Measurements from ENCODE around the gene HMCES. TPM values are rescaled to one million over a fixed set of nuclear protein-coding genes. Genes with fewer than 3 reads are reported as not detected.
"Not testable (repeated sequence)": the region's sequence is repeated elsewhere in the genome, so short reads cannot be mapped to it uniquely, and the experiment has no call there.

Gene HMCES
- polyA plus RNA-seq, 3 donors from 2014 or later: 58.6 to 111 (median 78.1) TPM

GRCh38 chr3:129323651-129324294 is 45.1 kb downstream of the HMCES start:
- no peaks in the 10 kb centered on the region for H3K4me1 Mint-ChIP-seq
- no peak overlapping the region for H3K27ac Mint-ChIP-seq

DNA sequence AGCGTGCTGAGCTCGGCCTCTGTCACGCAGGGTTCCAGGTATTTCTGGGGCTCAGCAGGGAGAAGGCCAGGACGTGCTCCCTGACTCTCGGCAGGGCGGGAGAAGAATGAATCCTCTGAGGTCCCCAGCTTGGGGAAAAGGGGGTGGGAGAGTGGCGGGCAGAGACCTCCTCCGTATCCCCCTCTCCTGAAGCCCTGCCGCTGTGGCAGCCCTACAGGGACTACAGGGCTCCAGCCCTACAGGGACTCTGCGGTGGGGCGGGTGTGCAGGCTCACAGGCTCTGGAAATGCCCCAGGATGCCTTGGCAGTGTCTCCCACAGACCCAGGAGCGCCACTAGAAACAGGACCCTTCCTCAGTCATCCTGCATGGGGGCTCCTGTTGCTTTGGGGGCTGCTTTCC is 46.2 kb downstream of the HMCES start:
- Mint-ChIP-seq H3K27ac (no peak overlapping the region), H3K4me3 (no peak overlapping the region), H3K36me3 (no peaks in the 10 kb centered on the region), H3K9me3 (no peaks in the 10 kb centered on the region), H3K27me3 (ENCODE audit: low read depth in 3 of 3) (no peaks in the 10 kb centered on the region), H3K4me1 (no peaks in the 10 kb centered on the region)
- DNase-seq: no peak

More at GRCh38 chr3:129323651-129324294, 45.1 kb downstream of the HMCES start:
- Mint-ChIP-seq H3K36me3 (no peaks in the 10 kb centered on the region), H3K27me3 (ENCODE audit: low read depth in 3 of 3) (no peaks in the 10 kb centered on the region), H3K4me3 (no peak overlapping the region), H3K9me3 (no peaks in the 10 kb centered on the region)
- DNase-seq: no peak

- Mint-ChIP-seq H3K4me3 (no peak overlapping the region), H3K9me3 (no peaks in the 10 kb centered on the region), H3K27ac (no peak overlapping the region), H3K4me1 (no peaks in the 10 kb centered on the region), H3K36me3 (no peaks in the 10 kb centered on the region), H3K27me3 (ENCODE audit: low read depth in 3 of 3) (no peaks in the 10 kb centered on the region)
- no peak for DNase-seq
Observed at GRCh38 chr3:129325383-129325782, 46.7 kb downstream of the HMCES start.

- DNase-seq: no peak
- H3K9me3 Mint-ChIP-seq: no peaks in the 10 kb centered on the region
- H3K36me3 Mint-ChIP-seq: no peaks in the 10 kb centered on the region
- peaks cover 0 to 1% (median 0%) of the 10 kb centered on the region in 3 donors for H3K27me3 Mint-ChIP-seq (ENCODE audit: low read depth in 3 of 3)
- H3K4me3 Mint-ChIP-seq: no peak overlapping the region
- H3K27ac Mint-ChIP-seq: no peak overlapping the region
- no peaks in the 10 kb centered on the region for H3K4me1 Mint-ChIP-seq
Observed at GRCh38 chr3:129326138-129326537, 47.5 kb downstream of the HMCES start.

- no peaks in the 10 kb centered on the region for H3K4me1 Mint-ChIP-seq
- H3K36me3 Mint-ChIP-seq: no peaks in the 10 kb centered on the region
- DNase-seq: no peak
- H3K27me3 Mint-ChIP-seq (ENCODE audit: low read depth in 3 of 3): peaks cover 0 to 1% (median 1%) of the 10 kb centered on the region in 3 donors
- no peak overlapping the region for H3K27ac Mint-ChIP-seq
- H3K9me3 Mint-ChIP-seq: no peaks in the 10 kb centered on the region
- no peak overlapping the region for H3K4me3 Mint-ChIP-seq
Observed at GRCh38 chr3:129326595-129326994, 47.9 kb downstream of the HMCES start.

DNA sequence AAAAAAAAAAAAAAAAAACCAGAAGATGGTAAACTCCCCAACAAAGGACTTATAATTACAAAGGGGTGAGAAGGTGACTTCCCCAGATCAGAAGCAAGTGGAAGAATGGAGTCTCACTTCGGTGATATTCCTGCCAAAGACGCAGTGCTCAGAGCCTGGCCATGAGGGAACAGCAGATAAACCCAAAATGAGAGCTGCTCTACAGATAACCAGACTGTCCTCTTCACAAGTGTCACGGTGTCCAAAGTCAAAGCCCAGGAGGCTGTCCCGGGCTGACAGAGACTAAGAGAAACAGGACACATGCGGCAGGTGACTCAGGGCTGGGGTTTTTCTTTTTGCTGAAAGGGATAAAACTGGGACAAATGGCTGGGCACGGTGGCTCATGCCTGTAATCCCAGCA is 48.8 kb downstream of the HMCES start:
- peaks cover 1 to 2% (median 2%) of the 10 kb centered on the region in 3 donors for H3K27me3 Mint-ChIP-seq (ENCODE audit: low read depth in 3 of 3)
- no peak for DNase-seq
- H3K27ac Mint-ChIP-seq: no peak overlapping the region
- H3K36me3 Mint-ChIP-seq: no peaks in the 10 kb centered on the region
- H3K4me3 Mint-ChIP-seq: no peak overlapping the region
- H3K9me3 Mint-ChIP-seq: no peaks in the 10 kb centered on the region
- no peaks in the 10 kb centered on the region for H3K4me1 Mint-ChIP-seq

- Mint-ChIP-seq H3K4me1 (no peaks in the 10 kb centered on the region), H3K4me3 (no peak overlapping the region), H3K27ac (peak overlapping the region in 1 of 6 donors; percentile 61), H3K36me3 (no peaks in the 10 kb centered on the region), H3K27me3 (ENCODE audit: low read depth in 3 of 3) (peaks cover 1 to 4% (median 2%) of the 10 kb centered on the region in 3 donors), H3K9me3 (no peaks in the 10 kb centered on the region)
- DNase-seq: no peak
Observed at GRCh38 chr3:129329858-129330257, 51.2 kb downstream of the HMCES start.

DNA sequence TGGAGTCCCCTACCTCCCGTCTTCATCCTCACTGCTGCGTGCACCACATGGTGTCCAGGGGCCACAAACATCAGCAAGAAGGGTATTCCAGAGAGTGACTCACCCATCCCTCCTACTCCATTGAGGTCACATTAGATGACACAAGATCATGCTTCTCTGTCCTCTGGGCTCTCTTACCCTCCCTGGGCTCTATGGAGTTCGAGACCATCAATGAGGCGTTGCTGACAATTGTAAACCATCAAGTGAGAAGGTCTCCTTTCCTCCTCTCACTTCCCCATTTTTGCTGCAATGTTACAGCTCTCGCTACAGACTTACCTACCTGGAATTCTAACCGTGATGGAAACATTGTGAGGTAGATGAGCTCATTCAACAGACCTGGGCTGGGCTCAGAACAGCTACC is 51.7 kb downstream of the HMCES start:
- Mint-ChIP-seq H3K27me3 (ENCODE audit: low read depth in 3 of 3) (peaks cover 1 to 4% (median 2%) of the 10 kb centered on the region in 3 donors), H3K36me3 (no peaks in the 10 kb centered on the region), H3K4me1 (no peaks in the 10 kb centered on the region), H3K4me3 (no peak overlapping the region), H3K9me3 (no peaks in the 10 kb centered on the region), H3K27ac (peak overlapping the region in 1 of 6 donors; percentile 61)
- DNase-seq: no peak

DNA sequence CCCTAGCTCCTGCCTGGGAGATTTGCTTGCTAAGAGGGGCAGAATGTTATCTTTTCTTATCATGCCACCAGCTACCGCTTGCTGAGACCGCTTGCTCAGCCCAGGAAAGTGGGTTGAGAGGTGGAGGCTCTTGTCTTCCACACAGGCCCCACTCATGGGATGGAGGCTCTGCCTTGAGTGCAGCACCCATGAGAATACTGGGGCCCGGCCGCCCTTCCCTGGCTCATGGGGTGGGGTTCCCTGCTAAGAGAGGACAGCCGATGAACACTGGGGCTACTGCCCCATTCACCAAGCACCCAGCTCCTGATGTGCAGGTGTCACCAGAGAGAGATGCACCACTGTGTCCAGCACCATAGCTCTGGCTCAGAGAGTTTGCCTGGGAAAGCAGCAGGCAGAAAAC is 55.2 kb downstream of the HMCES start:
- H3K27me3 Mint-ChIP-seq (ENCODE audit: low read depth in 3 of 3): peaks cover 2 to 5% (median 3%) of the 10 kb centered on the region in 3 donors
- H3K9me3 Mint-ChIP-seq: no peaks in the 10 kb centered on the region
- no peak overlapping the region for H3K27ac Mint-ChIP-seq
- no peaks in the 10 kb centered on the region for H3K4me1 Mint-ChIP-seq
- no peaks in the 10 kb centered on the region for H3K36me3 Mint-ChIP-seq
- DNase-seq: no peak
- no peak overlapping the region for H3K4me3 Mint-ChIP-seq

DNA sequence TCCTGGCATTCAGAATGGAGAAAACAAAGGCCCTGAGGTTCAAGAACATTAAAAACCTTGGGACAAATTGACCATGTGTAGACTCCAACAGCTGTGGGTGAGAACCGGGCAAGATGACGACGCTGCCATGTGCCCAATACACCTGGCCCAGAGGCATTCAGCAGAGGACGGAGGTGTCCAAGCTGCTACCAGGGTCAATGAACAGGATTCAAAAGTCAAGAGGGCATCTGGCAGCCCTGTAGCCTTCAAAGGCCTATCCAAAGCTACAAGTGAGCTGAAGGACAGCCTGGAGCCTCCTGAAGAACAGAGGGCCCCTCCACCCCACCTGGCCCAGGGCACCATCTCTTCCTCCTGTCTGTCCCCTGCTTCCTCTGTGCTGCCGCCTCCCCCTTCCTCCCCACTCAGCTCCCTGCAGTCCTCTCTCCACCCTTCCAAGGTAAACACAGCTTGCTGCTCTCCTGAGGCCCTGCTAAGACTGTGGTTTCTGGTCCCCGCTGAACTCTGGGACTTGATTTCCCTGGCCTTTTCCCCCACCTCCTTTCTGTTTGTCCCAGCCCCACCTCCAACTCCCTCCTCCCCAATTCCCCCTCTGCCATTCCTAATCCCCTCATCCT is 57.5 kb downstream of the HMCES start:
- no peaks in the 10 kb centered on the region for H3K36me3 Mint-ChIP-seq
- no peak for DNase-seq
- H3K9me3 Mint-ChIP-seq: no peaks in the 10 kb centered on the region
- H3K27me3 Mint-ChIP-seq (ENCODE audit: low read depth in 3 of 3): peaks cover 1 to 5% (median 2%) of the 10 kb centered on the region in 3 donors
- H3K4me3 Mint-ChIP-seq: no peak overlapping the region
- no peak overlapping the region for H3K27ac Mint-ChIP-seq
- H3K4me1 Mint-ChIP-seq: no peaks in the 10 kb centered on the region

- H3K27ac Mint-ChIP-seq; H3K36me3 Mint-ChIP-seq; H3K9me3 Mint-ChIP-seq; H3K27me3 Mint-ChIP-seq (ENCODE audit: low read depth in 3 of 3); DNase-seq; H3K4me3 Mint-ChIP-seq; H3K4me1 Mint-ChIP-seq: not testable (repeated sequence)
Observed at GRCh38 chr3:129337719-129338118, 59.0 kb downstream of the HMCES start.

DNA sequence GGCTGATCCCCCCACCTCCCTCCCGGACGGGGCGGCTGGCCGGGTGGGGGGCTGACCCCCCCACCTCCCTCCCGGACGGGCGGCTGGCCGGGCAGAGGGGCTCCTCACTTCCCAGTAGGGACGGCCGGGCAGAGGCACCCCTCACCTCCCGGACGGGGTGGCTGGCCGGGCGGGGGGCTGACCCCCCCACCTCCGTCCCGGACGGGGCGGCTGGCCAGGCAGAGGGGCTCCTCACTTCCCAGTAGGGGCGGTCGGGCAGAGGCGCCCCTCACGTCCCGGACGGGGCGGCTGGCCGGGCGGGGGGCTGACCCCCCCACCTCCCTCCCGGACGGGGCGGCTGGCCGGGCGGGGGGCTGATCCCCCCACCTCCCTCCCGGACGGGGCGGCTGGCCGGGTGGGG is 60.5 kb downstream of the HMCES start:
- not testable (repeated sequence) for DNase-seq; H3K36me3 Mint-ChIP-seq; H3K27me3 Mint-ChIP-seq (ENCODE audit: low read depth in 3 of 3); H3K4me1 Mint-ChIP-seq; H3K4me3 Mint-ChIP-seq; H3K27ac Mint-ChIP-seq; H3K9me3 Mint-ChIP-seq

DNA sequence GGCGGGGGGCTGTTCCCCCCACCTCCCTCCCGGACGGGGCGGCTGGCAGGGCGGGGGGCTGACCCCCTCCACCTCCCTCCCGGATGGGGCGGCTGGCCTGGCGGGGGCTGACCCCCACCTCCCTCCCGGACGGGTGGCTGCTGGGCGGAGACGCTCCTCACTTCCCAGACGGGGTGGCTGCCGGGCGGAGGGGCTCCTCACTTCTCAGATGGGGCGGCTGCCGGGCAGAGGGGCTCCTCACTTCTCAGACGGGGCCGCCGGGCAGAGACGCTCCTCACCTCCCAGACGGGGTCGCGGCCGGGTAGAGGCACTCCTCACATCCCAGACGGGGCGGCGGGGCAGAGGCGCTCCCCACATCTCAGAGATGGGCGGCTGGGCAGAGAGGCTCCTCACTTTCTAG is 61.2 kb downstream of the HMCES start:
- H3K9me3 Mint-ChIP-seq; H3K27me3 Mint-ChIP-seq (ENCODE audit: low read depth in 3 of 3); H3K36me3 Mint-ChIP-seq; H3K27ac Mint-ChIP-seq; DNase-seq; H3K4me1 Mint-ChIP-seq; H3K4me3 Mint-ChIP-seq: not testable (repeated sequence)

DNA sequence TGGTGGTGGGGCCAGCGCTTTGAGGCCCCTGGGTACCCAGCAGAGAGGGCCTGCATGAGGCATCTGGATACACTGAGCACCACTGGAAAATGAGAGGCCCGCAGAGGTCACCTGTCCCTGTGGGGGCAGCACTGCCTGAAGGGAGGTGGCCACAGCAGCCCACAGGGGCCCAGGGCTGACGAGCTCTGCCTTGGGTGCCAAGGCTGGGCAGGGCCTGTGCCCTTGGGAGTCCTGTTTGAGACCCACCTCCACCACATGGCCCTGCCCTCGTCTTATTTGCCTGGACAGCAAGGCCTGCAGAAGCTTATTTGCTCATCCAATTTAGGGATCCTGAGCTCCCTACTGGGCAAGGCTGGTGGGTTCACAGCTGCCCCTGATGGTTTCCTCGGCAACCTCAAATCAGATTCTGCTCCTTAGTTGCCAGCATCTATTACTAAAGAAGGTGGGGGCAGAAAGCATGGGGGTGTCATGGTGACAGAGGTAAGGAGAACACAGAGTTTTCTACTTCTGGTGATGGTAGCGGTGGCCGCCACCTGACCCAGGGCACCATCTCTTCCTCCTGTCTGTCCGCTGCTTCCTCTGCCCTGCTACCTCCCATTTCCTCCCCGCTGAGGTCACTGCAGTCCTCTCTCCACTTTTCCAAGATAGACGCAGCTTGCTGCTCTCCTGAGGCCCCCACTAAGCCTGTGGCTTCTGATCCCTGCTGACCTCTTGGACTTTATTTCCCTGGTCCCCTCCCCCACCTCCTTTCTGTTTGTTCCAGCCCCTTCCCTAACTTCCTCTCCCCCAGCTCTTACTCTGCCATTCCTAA is 62.9 kb downstream of the HMCES start:
- no peaks in the 10 kb centered on the region for H3K36me3 Mint-ChIP-seq
- peaks cover 1 to 9% (median 2%) of the 10 kb centered on the region in 3 donors for H3K27me3 Mint-ChIP-seq (ENCODE audit: low read depth in 3 of 3)
- no peaks in the 10 kb centered on the region for H3K4me1 Mint-ChIP-seq
- H3K27ac Mint-ChIP-seq: no peak overlapping the region
- DNase-seq: no peak
- H3K9me3 Mint-ChIP-seq: peaks cover 0 to 2% (median 0%) of the 10 kb centered on the region in 6 donors
- H3K4me3 Mint-ChIP-seq: no peak overlapping the region
